Measurements from ENCODE around the gene MAGED1.

MAGED1 gene

DNA sequence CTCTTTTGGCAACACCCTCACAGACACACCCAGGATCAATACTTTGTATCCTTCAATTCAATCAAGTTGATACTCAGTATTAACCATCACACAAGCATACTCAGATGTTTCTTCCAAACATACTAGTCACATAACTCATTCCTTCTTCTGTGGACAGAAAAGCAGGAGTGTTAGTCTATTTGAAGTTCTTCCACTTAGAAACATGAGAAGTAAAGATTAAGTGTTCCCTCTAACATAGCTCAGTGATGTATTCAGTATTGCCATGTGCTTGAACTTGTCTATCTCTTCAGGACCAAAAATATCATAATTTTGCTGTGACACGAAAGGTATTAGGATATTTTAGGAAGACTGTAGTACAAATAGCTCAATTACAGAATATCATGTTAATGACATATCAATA is 25.8 kb upstream of the MAGED1 start:
- Histone ChIP-seq H3K27me3 (ENCODE audit: control insufficient read depth, insufficient read depth, low read length) (no peaks in the 10 kb centered on the region), H3K36me3 (ENCODE audit: control insufficient read depth, insufficient read depth, low read length) (peaks cover 6% of the 10 kb centered on the region; the same call in 1 of the 2 replicates), H3K9me3 (ENCODE audit: control insufficient read depth, insufficient read depth, low read depth, low read length) (peaks cover 21% of the 10 kb centered on the region; the same call in 1 of the 2 replicates), H3K4me3 (ENCODE audit: low read depth, low read length) (no peak overlapping the region), H3K9ac (ENCODE audit: low read length) (no peak overlapping the region), H3K27ac (ENCODE audit: low read depth, low read length) (no peak overlapping the region), H3K4me1 (ENCODE audit: control insufficient read depth, insufficient read depth, low read length) (no peaks in the 10 kb centered on the region)

DNA sequence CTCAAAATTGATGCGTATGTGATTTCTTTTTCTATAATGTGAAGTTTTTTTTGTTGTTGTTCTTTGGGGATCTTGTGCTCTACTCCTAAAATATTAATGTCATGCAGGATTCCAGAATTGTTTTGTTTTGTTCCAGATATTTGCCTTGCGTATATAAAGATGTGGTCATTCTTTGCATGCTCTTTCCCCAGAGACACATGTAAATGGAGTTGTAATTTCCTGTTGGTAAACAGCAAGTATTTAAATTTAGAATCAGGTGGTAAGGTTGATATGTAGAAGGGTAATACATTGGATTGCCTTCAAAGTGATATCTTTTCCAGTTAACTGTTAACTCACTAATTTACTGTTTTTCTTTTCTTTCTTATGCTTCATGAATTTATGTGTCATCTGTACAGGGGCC is 23.1 kb upstream of the MAGED1 start:
- Histone ChIP-seq H3K9me3 (ENCODE audit: control insufficient read depth, insufficient read depth, low read depth, low read length) (peaks cover 10% of the 10 kb centered on the region; the same call in 1 of the 2 replicates), H3K4me1 (ENCODE audit: control insufficient read depth, insufficient read depth, low read length) (no peaks in the 10 kb centered on the region), H3K27me3 (ENCODE audit: control insufficient read depth, insufficient read depth, low read length) (no peaks in the 10 kb centered on the region), H3K27ac (ENCODE audit: low read depth, low read length) (no peak overlapping the region), H3K9ac (ENCODE audit: low read length) (no peak overlapping the region), H3K4me3 (ENCODE audit: low read depth, low read length) (no peak overlapping the region), H3K36me3 (ENCODE audit: control insufficient read depth, insufficient read depth, low read length) (no peaks in the 10 kb centered on the region)

DNA sequence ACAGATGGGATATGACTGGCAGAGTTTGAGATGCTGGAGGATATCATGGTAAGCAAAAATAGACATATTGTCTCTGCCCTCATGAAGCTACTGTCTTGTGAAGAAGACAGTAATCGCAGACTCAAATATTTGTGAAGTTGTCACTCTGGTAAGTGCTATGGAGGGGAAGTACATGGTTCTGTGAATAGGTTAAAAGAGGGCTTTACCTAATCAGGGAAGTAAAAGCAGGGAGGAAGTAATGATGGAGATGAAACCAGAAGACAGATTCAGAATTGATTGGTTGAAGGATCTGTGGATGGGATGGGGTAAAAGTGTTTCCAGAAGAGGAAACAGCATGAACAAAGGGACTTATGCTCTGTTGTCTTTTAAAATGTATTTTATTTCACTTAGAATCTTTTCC is 19.3 kb upstream of the MAGED1 start:
- H3K4me1 ChIP-seq (ENCODE audit: control insufficient read depth, insufficient read depth, low read length): no peaks in the 10 kb centered on the region

DNA sequence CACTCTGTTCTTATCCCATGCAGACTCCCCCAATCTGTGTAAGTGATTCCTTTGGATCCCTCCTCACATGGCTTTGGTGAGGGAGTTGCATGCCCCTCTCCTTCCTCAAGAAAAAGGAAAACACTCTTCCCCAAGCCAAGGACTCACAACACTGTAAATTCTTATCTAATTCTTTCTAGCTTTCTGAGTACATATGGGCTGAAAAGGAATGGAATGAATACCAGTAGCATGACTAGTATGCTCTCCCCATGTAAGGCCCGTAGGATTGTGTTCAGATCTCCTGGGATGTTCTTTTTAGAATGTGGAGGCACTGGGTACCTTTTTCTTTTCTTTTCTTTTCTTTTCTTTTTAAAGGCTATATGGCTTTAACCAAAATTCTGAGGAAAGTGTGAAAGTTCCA is 17.0 kb upstream of the MAGED1 start:
- no peaks in the 10 kb centered on the region for H3K9me3 ChIP-seq (ENCODE audit: control insufficient read depth, insufficient read depth, low read depth, low read length)
- no peaks in the 10 kb centered on the region for H3K27me3 ChIP-seq (ENCODE audit: control insufficient read depth, insufficient read depth, low read length)
- no peak overlapping the region for H3K9ac ChIP-seq (ENCODE audit: low read length)
- H3K27ac ChIP-seq (ENCODE audit: low read depth, low read length): no peak overlapping the region
- peaks cover 4% of the 10 kb centered on the region for H3K36me3 ChIP-seq (ENCODE audit: control insufficient read depth, insufficient read depth, low read length)
- no peaks in the 10 kb centered on the region for H3K4me1 ChIP-seq (ENCODE audit: control insufficient read depth, insufficient read depth, low read length)
- no peak overlapping the region for H3K4me3 ChIP-seq (ENCODE audit: low read depth, low read length)

More for the DNA sequence above, 19.3 kb upstream of the MAGED1 start:
- Histone ChIP-seq H3K36me3 (ENCODE audit: control insufficient read depth, insufficient read depth, low read length) (peaks cover 4% of the 10 kb centered on the region), H3K27me3 (ENCODE audit: control insufficient read depth, insufficient read depth, low read length) (no peaks in the 10 kb centered on the region), H3K27ac (ENCODE audit: low read depth, low read length) (no peak overlapping the region), H3K9ac (ENCODE audit: low read length) (no peak overlapping the region), H3K9me3 (ENCODE audit: control insufficient read depth, insufficient read depth, low read depth, low read length) (0 out of 2 replicates have a peak, but pooled peaks cover 2% of the 10 kb centered on the region), H3K4me3 (ENCODE audit: low read depth, low read length) (no peak overlapping the region)

DNA sequence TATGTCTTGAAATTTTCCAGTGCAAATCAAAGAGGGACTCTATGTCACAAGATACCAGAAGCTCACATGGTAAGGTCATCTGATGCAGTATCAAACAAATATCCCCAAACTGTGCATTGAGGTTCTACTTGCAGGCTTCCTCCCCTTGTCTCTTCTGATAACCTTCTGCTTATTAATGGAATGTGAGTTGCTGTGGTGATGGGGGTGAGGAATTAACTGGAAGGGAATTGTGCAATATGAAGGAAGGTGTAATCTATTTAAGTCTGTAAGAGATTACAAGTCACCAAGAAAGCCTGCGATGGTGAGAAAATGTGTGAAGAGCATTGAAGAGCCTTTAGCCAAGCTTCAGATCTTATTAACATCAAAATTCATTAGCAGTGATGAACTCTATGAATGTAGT is 15.4 kb upstream of the MAGED1 start:
- no peak overlapping the region for H3K4me3 ChIP-seq (ENCODE audit: low read depth, low read length)
- no peaks in the 10 kb centered on the region for H3K27me3 ChIP-seq (ENCODE audit: control insufficient read depth, insufficient read depth, low read length)
- H3K9ac ChIP-seq (ENCODE audit: low read length): no peak overlapping the region
- peaks cover 4% of the 10 kb centered on the region for H3K36me3 ChIP-seq (ENCODE audit: control insufficient read depth, insufficient read depth, low read length)
- no peaks in the 10 kb centered on the region for H3K9me3 ChIP-seq (ENCODE audit: control insufficient read depth, insufficient read depth, low read depth, low read length)
- no peaks in the 10 kb centered on the region for H3K4me1 ChIP-seq (ENCODE audit: control insufficient read depth, insufficient read depth, low read length)
- H3K27ac ChIP-seq (ENCODE audit: low read depth, low read length): no peak overlapping the region

DNA sequence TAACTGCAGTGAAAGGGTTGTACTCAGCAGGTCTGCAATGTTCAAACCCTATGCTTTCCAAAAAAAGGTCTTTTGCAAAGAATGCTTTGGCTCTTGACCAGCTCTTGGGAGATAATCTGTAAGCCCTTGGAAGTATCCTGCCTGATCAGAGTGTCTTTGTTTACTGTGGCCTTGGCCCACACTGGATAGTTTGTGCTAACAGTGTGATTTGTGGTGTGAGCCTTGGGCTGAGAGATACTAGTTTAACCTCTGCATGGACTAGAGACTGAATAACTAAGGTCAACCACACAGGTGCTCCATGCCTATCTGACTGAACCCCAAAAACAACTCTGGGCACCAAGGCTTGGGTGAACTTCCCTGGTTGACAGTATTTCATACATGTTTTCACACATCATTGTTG is 3.6 kb upstream of the MAGED1 start:
- Histone ChIP-seq H3K27me3 (ENCODE audit: control insufficient read depth, insufficient read depth, low read length) (no peaks in the 10 kb centered on the region), H3K9me3 (ENCODE audit: control insufficient read depth, insufficient read depth, low read depth, low read length) (no peaks in the 10 kb centered on the region), H3K27ac (ENCODE audit: low read depth, low read length) (no peak overlapping the region), H3K36me3 (ENCODE audit: control insufficient read depth, insufficient read depth, low read length) (no peaks in the 10 kb centered on the region), H3K4me3 (ENCODE audit: low read depth, low read length) (no peak overlapping the region), H3K9ac (ENCODE audit: low read length) (no peak overlapping the region), H3K4me1 (ENCODE audit: control insufficient read depth, insufficient read depth, low read length) (peaks cover 6% of the 10 kb centered on the region)

DNA sequence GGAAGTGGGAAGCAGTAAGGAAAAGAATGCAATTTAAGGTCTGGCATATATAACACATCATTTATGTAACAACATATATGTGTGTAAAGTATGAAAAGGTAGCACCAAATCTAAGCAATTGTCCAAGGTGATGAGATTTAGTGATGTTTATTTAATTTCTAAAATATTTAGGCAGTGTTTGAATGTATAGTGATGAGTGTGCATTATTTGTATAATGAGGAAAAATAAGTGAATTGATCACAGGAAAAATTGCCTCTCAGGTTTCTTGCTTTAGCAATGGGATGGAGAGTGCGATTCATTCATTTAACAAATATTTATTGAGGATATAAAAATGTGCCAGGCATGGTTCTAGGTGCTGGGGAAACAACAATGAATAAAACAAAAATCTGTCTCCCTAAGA is 2.2 kb upstream of the MAGED1 start:
- no peak overlapping the region for H3K4me3 ChIP-seq (ENCODE audit: low read depth, low read length)
- no peaks in the 10 kb centered on the region for H3K9me3 ChIP-seq (ENCODE audit: control insufficient read depth, insufficient read depth, low read depth, low read length)
- H3K9ac ChIP-seq (ENCODE audit: low read length): no peak overlapping the region
- peaks cover 12% of the 10 kb centered on the region for H3K4me1 ChIP-seq (ENCODE audit: control insufficient read depth, insufficient read depth, low read length)
- H3K36me3 ChIP-seq (ENCODE audit: control insufficient read depth, insufficient read depth, low read length): peaks cover 14% of the 10 kb centered on the region
- no peak overlapping the region for H3K27ac ChIP-seq (ENCODE audit: low read depth, low read length)
- H3K27me3 ChIP-seq (ENCODE audit: control insufficient read depth, insufficient read depth, low read length): no peaks in the 10 kb centered on the region

DNA sequence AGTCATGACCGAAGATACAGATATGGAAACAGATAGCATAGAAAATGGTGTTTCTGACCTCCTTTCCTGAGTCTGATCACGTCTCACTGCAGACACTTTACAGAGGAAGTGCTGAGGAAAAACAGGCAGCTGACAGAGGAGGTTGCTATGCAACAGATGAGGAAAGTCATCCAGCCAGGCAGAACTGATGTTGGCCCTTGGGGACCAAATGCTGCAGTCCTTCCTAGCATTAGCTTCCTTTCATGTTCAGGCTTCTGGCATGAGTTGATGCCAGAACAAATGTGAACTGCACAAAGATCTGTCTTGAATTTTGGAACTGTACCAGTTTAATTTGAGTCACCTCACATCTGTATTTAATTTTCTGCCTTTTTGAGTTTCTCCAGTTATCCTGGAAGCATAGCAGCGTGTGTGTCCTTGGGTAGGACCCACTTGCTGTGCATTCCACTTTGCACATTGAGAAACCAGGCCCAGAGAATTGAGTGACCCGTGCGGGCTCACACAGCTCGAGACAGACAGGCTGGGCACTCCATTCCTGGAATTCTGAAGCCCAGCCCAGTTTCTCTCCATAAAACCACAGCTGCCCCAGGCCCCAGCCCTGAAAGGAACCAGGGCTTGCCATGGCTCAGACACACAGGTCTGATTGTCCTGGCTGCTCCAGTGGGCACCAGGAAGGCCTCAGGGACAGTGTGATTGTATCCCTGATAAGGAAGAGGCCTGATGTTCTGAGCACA is 1.4 kb upstream of the MAGED1 start:
- peaks cover 21% of the 10 kb centered on the region for H3K36me3 ChIP-seq (ENCODE audit: control insufficient read depth, insufficient read depth, low read length)
- H3K27me3 ChIP-seq (ENCODE audit: control insufficient read depth, insufficient read depth, low read length): no peaks in the 10 kb centered on the region
- H3K4me1 ChIP-seq (ENCODE audit: control insufficient read depth, insufficient read depth, low read length): peaks cover 12% of the 10 kb centered on the region
- no peaks in the 10 kb centered on the region for H3K9me3 ChIP-seq (ENCODE audit: control insufficient read depth, insufficient read depth, low read depth, low read length)
- H3K27ac ChIP-seq (ENCODE audit: low read depth, low read length): no peak overlapping the region
- no peak overlapping the region for H3K9ac ChIP-seq (ENCODE audit: low read length)
- no peak overlapping the region for H3K4me3 ChIP-seq (ENCODE audit: low read depth, low read length)

DNA sequence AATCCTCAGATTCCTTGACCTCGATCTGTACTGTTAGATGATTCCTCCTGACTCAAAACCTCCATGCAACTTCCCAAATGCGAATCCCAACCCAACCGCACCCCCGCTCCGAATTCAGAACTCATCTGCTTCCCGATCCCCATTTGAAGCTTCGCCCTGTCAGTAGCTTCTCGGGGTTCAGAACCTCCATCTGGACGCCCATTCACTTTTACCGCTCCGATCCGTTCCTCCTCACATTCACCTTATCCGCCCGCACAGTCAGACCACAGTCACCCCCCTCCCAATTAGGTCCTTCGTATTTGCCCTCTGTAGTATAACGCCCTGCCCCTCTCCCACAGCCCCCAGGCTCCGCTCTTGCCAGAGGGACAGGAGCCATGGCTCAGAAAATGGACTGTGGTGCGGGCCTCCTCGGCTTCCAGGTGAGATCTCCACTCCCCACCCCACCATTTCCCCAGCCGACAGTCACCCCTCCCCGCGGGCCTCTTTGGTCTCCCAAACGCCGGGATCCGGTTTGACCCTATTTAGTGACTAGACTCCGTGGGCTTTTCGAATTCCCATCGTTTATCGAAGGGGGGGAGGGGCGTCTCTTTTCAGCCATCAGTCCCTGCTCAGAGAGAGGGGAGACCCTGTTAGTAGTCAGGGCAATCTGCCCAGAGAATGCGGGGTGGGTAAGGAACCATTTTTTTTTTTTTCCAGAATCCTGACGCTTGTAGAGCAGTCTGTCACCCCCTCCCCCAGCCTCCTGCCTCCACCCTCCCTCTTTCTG is 691 bp downstream of the MAGED1 start:
- Histone ChIP-seq H3K9ac (ENCODE audit: low read length) (peak overlapping the region; percentile 88), H3K9me3 (ENCODE audit: control insufficient read depth, insufficient read depth, low read depth, low read length) (no peaks in the 10 kb centered on the region), H3K27me3 (ENCODE audit: control insufficient read depth, insufficient read depth, low read length) (no peaks in the 10 kb centered on the region), H3K4me1 (ENCODE audit: control insufficient read depth, insufficient read depth, low read length) (peaks cover 12% of the 10 kb centered on the region), H3K4me3 (ENCODE audit: low read depth, low read length) (peak overlapping the region; percentile 80), H3K36me3 (ENCODE audit: control insufficient read depth, insufficient read depth, low read length) (peaks cover 42% of the 10 kb centered on the region), H3K27ac (ENCODE audit: low read depth, low read length) (peak overlapping the region; percentile 32; the same call in 1 of the 2 replicates)

DNA sequence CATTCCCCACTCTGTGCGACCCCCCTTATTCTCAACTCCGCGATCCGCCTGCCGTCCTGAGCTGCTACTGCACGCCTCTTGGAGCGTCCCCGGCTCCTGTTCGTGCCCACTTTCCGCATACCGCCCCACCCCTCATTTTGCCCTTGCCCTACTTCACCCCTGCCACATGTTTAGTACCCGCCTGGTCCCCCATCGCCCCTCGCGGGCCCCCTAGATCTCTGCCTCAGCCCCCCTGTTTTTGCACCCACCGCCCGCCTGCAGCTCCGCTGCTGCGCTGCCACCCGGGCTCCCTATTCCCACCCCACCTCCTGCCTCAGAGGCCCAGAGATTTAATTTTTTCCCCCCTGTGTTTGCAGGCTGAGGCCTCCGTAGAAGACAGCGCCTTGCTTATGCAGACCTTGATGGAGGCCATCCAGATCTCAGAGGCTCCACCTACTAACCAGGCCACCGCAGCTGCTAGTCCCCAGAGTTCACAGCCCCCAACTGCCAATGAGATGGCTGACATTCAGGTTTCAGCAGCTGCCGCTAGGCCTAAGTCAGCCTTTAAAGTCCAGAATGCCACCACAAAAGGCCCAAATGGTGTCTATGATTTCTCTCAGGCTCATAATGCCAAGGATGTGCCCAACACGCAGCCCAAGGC is 1.4 kb downstream of the MAGED1 start:
- peak overlapping the region; percentile 88 for H3K9ac ChIP-seq (ENCODE audit: low read length)
- H3K27ac ChIP-seq (ENCODE audit: low read depth, low read length): no peak overlapping the region
- no peaks in the 10 kb centered on the region for H3K9me3 ChIP-seq (ENCODE audit: control insufficient read depth, insufficient read depth, low read depth, low read length)
- H3K36me3 ChIP-seq (ENCODE audit: control insufficient read depth, insufficient read depth, low read length): peaks cover 49% of the 10 kb centered on the region
- no peaks in the 10 kb centered on the region for H3K27me3 ChIP-seq (ENCODE audit: control insufficient read depth, insufficient read depth, low read length)
- peak overlapping the region; percentile 80 for H3K4me3 ChIP-seq (ENCODE audit: low read depth, low read length)
- H3K4me1 ChIP-seq (ENCODE audit: control insufficient read depth, insufficient read depth, low read length): peaks cover 12% of the 10 kb centered on the region

DNA sequence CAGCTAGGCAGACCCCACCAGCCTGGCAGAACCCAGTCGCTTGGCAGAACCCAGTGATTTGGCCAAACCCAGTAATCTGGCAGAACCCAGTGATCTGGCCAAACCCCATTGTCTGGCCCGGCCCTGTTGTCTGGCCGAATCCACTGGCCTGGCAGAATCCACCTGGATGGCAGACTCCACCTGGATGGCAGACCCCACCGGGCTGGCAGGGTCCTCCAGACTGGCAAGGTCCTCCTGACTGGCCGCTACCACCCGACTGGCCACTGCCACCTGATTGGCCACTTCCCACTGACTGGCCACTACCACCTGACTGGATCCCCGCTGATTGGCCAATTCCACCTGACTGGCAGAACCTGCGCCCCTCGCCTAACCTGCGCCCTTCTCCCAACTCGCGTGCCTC is 3.2 kb downstream of the MAGED1 start:
- peaks cover 12% of the 10 kb centered on the region for H3K4me1 ChIP-seq (ENCODE audit: control insufficient read depth, insufficient read depth, low read length)
- H3K27me3 ChIP-seq (ENCODE audit: control insufficient read depth, insufficient read depth, low read length): no peaks in the 10 kb centered on the region
- H3K4me3 ChIP-seq (ENCODE audit: low read depth, low read length): no peak overlapping the region

More for the DNA sequence above, 3.2 kb downstream of the MAGED1 start:
- Histone ChIP-seq H3K9me3 (ENCODE audit: control insufficient read depth, insufficient read depth, low read depth, low read length) (no peaks in the 10 kb centered on the region), H3K27ac (ENCODE audit: low read depth, low read length) (no peak overlapping the region), H3K36me3 (ENCODE audit: control insufficient read depth, insufficient read depth, low read length) (peaks cover 67% of the 10 kb centered on the region), H3K9ac (ENCODE audit: low read length) (no peak overlapping the region)

All from HUES6 (cell line).